GM12892 (cell line): Measurements from ENCODE around the gene OR1M1.

ENCODE experiments used
- DNase-seq: peaks from one replicate; pipeline ENCODE4 v3.0.0; 2011; ENCODE audit not compliant: insufficient read length
- FAIRE-seq: peaks from 2 replicates; lab custom pipeline; 2011; peaks lifted over from hg19 to GRCh38; lab: Jason Lieb, UNC
- POLR2A ChIP-seq: IDR thresholded peaks from 2 replicates; pipeline ENCODE4 v1.6.1; 2011; ENCODE audit warnings: low read depth, low read length, control low read depth
- POLR2AphosphoS5 ChIP-seq: IDR thresholded peaks from 2 replicates; pipeline ENCODE4 v1.6.1; 2011; ENCODE audit warnings: low read depth, low read length, control low read depth
- TAF1 ChIP-seq: IDR thresholded peaks from 2 replicates; pipeline ENCODE4 v1.6.1; 2011; ENCODE audit warnings: low read depth, mild to moderate bottlenecking, control low read depth, low read length, borderline replicate concordance

OR1M1 gene

DNA sequence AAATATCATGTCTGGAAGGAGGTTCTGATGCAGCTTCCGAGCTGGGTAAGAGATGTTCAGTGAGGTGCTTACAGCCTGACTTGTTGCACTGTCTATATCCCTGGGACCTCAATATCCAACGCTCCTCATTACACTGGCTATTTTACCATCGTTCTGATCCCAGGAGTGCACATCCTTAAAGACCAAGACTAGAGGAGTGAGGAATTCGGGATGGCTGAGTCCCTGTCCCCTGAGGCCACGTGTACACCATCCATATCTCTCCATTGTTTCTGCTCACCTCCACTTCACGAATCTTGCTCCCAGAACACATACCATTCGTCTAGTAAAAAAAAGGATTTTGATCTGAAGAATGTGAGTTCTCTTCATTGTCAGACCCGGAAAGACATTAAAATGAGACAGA, 20.5 kb downstream of the OR1M1 start, which contains the start of gene OR7G2:
TSS of gene OR7G2 (minus strand) at position 101 of the 400 bp plus-strand sequence. CDS start 4,232 bp downstream, outside the sequence.
- TF ChIP-seq POLR2AphosphoS5 (no peak), POLR2A (no peak), TAF1 (no peak)
- FAIRE-seq (no peak), DNase-seq (no peak)

DNA sequence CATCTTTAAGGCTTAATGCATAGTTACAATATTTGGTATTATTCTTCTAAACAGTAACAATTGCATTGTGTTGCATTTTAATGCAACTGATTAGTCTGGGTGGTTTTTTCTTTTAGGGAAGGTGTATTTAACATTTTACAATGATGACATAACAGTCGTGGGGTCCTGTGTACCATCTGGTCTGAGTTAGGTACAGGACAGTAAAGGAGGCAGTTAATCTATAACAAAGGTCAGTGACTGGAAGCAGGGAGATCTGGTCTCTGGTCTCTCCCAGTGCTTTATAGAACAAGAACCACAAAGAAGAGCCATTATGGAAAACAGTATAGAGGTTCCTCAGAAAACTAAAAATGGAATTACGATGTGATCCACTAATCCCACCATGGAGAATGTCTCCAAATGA, 23.1 kb downstream of the OR1M1 start:
- FAIRE-seq (no peak), DNase-seq (no peak)
- TF ChIP-seq POLR2A = no peak
- no peak for TF ChIP-seq TAF1
- no peak for TF ChIP-seq POLR2AphosphoS5

DNA sequence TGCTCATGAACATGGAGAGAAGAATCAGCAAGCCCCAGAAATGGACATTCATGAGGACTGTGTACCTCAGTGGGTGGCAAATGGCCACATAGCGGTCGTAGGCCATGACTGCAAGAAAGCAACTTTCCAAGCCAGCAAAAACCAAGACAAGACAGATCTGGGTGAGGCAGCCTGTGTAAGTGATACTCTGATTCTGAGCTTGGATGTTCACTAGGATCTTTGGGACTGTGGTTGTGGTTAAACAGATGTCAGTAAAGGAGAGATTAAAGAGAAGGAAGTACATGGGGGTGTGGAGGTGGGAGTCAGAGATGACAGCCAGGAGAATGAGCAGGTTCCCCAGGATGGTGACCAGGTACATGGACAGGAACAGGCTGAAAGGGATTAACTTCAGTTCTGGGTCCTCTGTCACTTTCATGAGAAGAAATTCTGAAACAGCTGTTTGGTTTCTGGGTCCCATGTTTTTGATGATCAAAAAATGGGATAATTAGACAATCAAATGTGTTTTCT, 28.5 kb downstream of the OR1M1 start, which contains the start of gene OR7G1:
TSS of gene OR7G1 (minus strand) at position 457 of the 507 bp plus-strand sequence. CDS start at position 457, 0 bp downstream.
- TF ChIP-seq POLR2A = no peak
- no peak for TF ChIP-seq TAF1
- no peak for TF ChIP-seq POLR2AphosphoS5
- no peak for FAIRE-seq

DNA sequence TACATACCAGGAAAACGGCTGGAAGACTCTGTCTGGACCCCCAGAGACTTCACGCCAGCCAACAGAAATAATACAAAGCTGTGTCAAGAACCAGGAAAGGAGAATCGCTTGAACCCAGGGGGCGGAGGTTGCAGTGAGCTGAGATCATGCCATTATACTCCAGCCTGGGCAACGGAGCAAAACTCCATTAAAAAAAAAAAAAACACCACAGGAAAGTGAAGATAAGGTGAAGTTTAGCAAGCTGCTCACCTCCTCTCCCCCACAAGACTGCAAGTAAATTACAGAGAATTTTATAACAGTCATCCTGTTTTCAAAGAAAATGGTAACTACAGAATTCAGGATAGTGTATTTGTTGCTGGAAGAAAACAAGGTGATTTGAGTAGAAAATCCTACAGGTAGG, 29.7 kb downstream of the OR1M1 start:
- no peak for DNase-seq
- FAIRE-seq = no peak
- no peak for TF ChIP-seq TAF1
- TF ChIP-seq POLR2AphosphoS5 = no peak
- TF ChIP-seq POLR2A = no peak

More for the DNA sequence above, 28.5 kb downstream of the OR1M1 start, which contains the start of gene OR7G1:
- DNase-seq = no peak

DNA sequence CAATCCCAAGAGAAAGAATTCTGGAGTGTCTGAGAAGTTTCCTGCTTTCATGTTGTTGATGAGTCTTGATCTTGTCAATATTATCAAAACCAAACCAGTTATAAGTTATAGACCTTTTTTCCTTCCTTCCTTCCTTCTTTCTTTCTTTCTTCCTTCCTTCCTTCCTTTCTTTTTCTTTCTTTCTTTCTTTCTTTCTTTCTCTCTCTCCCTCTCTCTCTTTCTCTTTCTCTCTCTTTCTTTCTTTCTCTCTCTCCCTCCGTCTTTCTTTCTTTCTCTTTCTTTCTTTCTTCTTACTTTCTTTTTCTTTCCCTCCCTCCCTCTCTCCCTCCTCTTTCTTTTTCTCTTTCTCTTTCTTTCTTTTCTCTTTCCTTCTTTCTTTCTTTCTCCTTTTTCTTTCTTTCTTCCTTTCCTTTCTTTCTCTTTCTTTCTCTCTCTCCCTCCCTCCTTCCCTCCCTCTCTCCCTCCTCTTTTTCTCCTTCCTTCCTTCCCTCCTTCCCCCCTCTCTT, 40.1 kb downstream of the OR1M1 start, which contains the start of gene OR7G3:
TSS of gene OR7G3 (minus strand) at position 51 of the 506 bp plus-strand sequence. CDS start at position 51, 0 bp downstream.
- FAIRE-seq (no peak), DNase-seq (no peak)
- TF ChIP-seq POLR2A (no peak), TAF1 (no peak), POLR2AphosphoS5 (no peak)

DNA sequence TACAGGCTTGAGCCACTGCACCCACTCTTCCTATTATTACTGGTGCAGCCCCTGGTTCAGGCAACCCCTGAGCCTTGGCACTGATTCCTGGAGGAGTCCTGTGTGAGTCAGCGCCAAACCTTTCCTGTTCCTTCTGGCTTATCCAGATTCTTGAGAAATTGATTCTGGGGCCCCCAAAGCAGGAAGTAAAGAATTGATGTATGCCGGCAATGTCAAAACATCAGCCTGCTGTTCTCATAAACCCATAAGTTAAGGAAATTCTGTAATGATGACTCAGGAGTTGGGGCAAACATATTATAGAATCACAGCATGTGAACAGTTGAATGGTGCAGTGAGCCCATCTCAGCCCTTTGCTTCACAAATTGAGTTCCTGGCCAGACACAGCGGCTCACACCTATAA, 41.3 kb downstream of the OR1M1 start:
- no peak for TF ChIP-seq POLR2AphosphoS5
- no peak for TF ChIP-seq POLR2A
- TF ChIP-seq TAF1 = no peak
- FAIRE-seq (no peak), DNase-seq (no peak)

DNA sequence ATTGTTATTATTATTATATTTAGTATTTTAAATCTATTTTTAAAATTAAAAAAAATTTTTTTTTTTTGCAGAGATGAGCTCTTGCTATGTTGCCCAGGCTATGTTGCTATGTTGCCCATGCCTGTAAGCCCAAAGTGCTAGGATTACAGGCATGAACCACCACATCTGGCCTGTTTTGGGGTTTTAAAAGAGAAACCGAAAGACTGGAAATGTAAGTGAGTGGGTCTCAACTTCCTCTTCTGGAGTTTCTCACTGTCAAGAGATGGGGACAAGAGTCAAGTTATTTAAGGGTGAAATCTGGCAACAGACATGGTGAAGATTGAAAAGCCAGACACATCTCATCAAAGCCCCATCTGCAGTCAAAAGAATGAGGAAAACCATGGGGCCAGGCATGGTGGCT, 44.1 kb downstream of the OR1M1 start:
- TF ChIP-seq POLR2A = no peak
- TF ChIP-seq POLR2AphosphoS5 = no peak
- no peak for TF ChIP-seq TAF1
- DNase-seq (no peak), FAIRE-seq (no peak)

GRCh38 chr19:9132422-9132821, 45.6 kb downstream of the OR1M1 start:
- TF ChIP-seq TAF1 (no peak), POLR2AphosphoS5 (no peak), POLR2A (no peak)
- FAIRE-seq (no peak), DNase-seq (no peak)

DNA sequence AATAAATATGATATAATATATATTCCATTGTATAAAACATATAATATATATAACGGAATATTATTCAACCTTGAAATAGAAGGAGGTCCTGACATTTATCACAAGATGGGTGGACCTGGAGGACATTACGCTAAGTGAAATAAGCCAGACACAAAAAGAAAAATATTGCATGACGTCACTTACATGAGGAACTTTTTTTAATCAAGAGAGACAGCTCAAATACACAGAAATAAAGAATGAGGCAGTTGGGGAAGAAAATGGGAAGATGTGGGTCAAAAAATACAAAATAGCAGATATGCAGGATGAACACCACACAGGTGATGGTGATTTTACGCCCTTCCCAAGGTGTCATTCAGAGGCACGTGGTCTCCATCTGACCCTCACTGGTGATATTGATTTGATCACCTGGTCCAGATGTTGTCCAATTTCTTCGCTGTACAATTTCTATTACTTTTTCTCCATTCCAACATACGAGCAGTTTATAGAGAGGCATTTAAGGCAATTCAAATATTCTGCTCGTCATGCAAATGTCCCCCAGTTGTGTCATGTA, 52.8 kb downstream of the OR1M1 start:
- DNase-seq = no peak
- peak; percentile 9 for FAIRE-seq
- TF ChIP-seq TAF1 (no peak), POLR2A (no peak), POLR2AphosphoS5 (no peak)

GRCh38 chr19:9140159-9140874, 53.5 kb downstream of the OR1M1 start, which contains the start of gene ZNF317:
ZNF317 (plus strand) TSS chr19:9140397; CDS start chr19:9156017, 15,620 bp downstream.
- DNase-seq = peak; percentile 66
- TF ChIP-seq POLR2A (peak; percentile 89), TAF1 (peak; percentile 81; the same call in 1 of the 2 replicates), POLR2AphosphoS5 (peak; percentile 92)

DNA sequence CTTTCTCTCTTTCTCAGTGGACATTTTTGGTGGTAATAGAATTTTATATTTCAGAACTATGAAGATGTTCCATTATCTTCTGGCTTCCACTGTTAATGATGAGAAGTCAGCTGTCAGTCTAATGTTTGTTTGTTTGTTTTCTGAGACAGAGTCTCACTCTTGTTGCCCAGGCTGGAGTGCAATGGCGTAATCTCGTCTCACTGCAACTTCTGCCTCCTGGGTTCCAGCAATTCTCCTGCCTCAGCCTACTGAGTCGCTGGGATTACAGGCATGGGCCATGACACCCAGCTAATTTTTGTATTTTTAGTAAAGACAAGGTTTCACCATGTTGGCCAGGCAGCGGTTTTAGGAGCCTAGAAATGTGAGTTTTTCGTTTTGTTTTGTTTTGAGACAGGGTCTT, 58.1 kb downstream of the OR1M1 start:
- DNase-seq = no peak
- FAIRE-seq = no peak
- TF ChIP-seq POLR2A = no peak
- TF ChIP-seq POLR2AphosphoS5 = no peak
- TF ChIP-seq TAF1 = no peak

More at GRCh38 chr19:9140159-9140874, 53.5 kb downstream of the OR1M1 start, which contains the start of gene ZNF317:
- peak; percentile 86 for FAIRE-seq
